Stimulated activated CD4-positive, alpha-beta T cell treated with anti-CD3 and anti-CD28 coated beads, Interleukin-12 subunit alpha, Interleukin-12 subunit beta, amount 100 ng/mL, for 24 hours (primary cell): ENCODE data around the gene KRT39.
"Not testable (repeated sequence)": the region's sequence is repeated elsewhere in the genome, so short reads cannot be mapped to it uniquely, and the experiment has no call there.

Source experiments
- DNase-seq, 2 experiments: peaks; one replicate each; pipeline ENCODE4 v3.0.0-alpha.2; 2020; ENCODE audit warnings: low read depth in 2 of 2

Gene KRT39

GRCh38 chr17:40966848-40967247 is at the start of gene KRT39:
TSS of gene KRT39 (minus strand) at chr17:40966948. CDS start at chr17:40966856, 92 bp downstream.
- DNase-seq, result no peak

- DNase-seq, result no peak
Observed at GRCh38 chr17:41015454-41015853, 48.7 kb upstream of the KRT39 start.

- DNase-seq, result no peak
Observed at GRCh38 chr17:41013606-41014005, 46.9 kb upstream of the KRT39 start.

- DNase-seq, result no peak
Observed at GRCh38 chr17:41013181-41013580, 46.4 kb upstream of the KRT39 start.

- DNase-seq, result no peak
Observed at GRCh38 chr17:41012326-41013120, 45.8 kb upstream of the KRT39 start.

GRCh38 chr17:41010441-41010840 is 43.7 kb upstream of the KRT39 start:
- DNase-seq, result no peak

- DNase-seq, result no peak
Observed at GRCh38 chr17:41009936-41010335, 43.2 kb upstream of the KRT39 start.

- no peak for DNase-seq
Observed at GRCh38 chr17:41009301-41009760, 42.6 kb upstream of the KRT39 start.

GRCh38 chr17:41008811-41009210 is 42.1 kb upstream of the KRT39 start, which contains the start of gene KRTAP3-1:
TSS of gene KRTAP3-1 (minus strand) at chr17:41009128. CDS start at chr17:41009074, 54 bp downstream.
- no peak for DNase-seq

- DNase-seq, result no peak
Observed at GRCh38 chr17:41004397-41004796, 37.6 kb upstream of the KRT39 start.

GRCh38 chr17:41003926-41004325 is 37.2 kb upstream of the KRT39 start:
- no peak for DNase-seq

- DNase-seq, result no peak
Observed at GRCh38 chr17:41002814-41003213, 36.1 kb upstream of the KRT39 start.

GRCh38 chr17:41001795-41002194 is 35.0 kb upstream of the KRT39 start:
- DNase-seq, result no peak

GRCh38 chr17:40999563-40999962 is 32.8 kb upstream of the KRT39 start, which contains the start of gene KRTAP3-2:
TSS of gene KRTAP3-2 (minus strand) at chr17:40999906. CDS start at chr17:40999853, 53 bp downstream.
- DNase-seq, result not testable (repeated sequence)

GRCh38 chr17:40997361-40997760 is 30.6 kb upstream of the KRT39 start:
- DNase-seq, result no peak

- no peak for DNase-seq
Observed at GRCh38 chr17:40996829-40997228, 30.1 kb upstream of the KRT39 start.

GRCh38 chr17:40995116-40995515 is 28.4 kb upstream of the KRT39 start:
- no peak for DNase-seq

- DNase-seq, result no peak
Observed at GRCh38 chr17:40993839-40994238, 27.1 kb upstream of the KRT39 start, which contains the start of gene KRTAP3-3. TSS of gene KRTAP3-3 (minus strand) at chr17:40994164. CDS start at chr17:40994097, 67 bp downstream.

GRCh38 chr17:40993084-40993483 is 26.3 kb upstream of the KRT39 start:
- no peak for DNase-seq

GRCh38 chr17:40992666-40993065 is 25.9 kb upstream of the KRT39 start:
- no peak for DNase-seq

- no peak for DNase-seq
Observed at GRCh38 chr17:40986920-40987319, 20.2 kb upstream of the KRT39 start.

GRCh38 chr17:40984226-40984625 is 17.5 kb upstream of the KRT39 start, which contains the start of gene KRT40:
TSS of gene KRT40 (minus strand) at chr17:40984326. CDS start at chr17:40984273, 53 bp downstream.
- no peak for DNase-seq

- no peak for DNase-seq
Observed at GRCh38 chr17:40981115-40981514, 14.4 kb upstream of the KRT39 start.
